ENCODE measurements around the gene MSLN.
A peak's percentile ranks its signal among the peaks of the same experiment; 100 is the strongest.

Gene MSLN

DNA sequence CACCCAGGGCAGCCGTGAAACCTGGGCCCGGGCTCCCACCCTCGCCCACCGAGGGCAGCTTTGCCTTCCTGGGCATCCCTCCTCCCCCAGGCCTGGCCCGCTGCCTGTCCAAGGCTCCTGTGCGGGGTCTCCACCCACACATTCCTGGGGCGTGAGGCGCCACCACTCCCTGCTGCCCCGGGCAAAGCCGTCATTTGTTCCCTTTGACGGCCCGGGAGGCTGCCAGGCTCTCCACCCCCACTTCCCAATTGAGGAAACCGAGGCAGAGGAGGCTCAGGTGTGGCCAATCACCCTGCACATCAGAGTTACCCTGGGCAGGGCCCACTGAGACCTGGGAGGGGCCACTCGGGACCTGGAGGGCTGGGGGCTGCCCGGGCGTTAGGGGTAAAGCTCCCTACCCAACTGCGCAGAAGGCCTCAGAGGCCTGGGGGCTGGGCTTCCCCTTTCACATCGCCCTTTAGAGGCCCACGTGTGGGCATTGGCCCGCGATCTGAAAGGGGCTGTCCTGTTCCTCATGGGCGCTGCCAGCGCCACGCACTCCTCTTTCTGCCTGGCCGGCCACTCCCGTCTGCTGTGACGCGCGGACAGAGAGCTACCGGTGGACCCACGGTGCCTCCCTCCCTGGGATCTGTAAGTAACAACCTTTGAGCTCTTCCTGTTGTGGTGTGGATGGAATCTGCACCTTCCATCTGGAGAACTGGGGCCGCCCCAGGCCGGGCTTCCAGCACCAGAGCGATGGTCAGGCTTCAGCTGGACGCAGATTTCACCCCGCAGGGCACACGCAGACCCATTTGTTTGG, at the start of gene MSLN:
Gene MSLN (plus strand): TSS at position 190 of the 799 bp plus-strand sequence. CDS start 1,947 bp downstream, outside the sequence.
- DNase-seq (ENCODE audit: low spot score), result no peak

DNA sequence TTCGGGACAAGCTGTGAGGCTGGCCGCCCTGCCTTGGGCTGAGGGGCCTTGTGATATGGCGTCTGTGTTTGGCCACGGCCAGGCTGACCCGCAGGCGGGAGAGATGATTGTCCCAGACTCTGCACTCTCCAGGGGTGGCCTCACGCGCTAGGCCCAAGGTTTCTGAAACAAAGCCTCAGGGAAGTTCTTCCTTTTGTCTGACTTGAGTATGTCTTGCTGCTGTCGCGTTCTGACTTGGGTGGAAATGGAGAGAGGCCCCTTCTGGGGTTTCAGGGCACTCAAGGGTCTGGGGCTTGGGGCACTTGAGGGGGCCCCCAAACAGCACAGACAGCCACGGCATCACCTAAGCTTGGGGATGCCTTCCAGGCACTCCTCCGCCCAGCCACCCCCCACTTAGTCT, 49.5 kb upstream of the MSLN start:
- DNase-seq (ENCODE audit: low spot score), result no peak

DNA sequence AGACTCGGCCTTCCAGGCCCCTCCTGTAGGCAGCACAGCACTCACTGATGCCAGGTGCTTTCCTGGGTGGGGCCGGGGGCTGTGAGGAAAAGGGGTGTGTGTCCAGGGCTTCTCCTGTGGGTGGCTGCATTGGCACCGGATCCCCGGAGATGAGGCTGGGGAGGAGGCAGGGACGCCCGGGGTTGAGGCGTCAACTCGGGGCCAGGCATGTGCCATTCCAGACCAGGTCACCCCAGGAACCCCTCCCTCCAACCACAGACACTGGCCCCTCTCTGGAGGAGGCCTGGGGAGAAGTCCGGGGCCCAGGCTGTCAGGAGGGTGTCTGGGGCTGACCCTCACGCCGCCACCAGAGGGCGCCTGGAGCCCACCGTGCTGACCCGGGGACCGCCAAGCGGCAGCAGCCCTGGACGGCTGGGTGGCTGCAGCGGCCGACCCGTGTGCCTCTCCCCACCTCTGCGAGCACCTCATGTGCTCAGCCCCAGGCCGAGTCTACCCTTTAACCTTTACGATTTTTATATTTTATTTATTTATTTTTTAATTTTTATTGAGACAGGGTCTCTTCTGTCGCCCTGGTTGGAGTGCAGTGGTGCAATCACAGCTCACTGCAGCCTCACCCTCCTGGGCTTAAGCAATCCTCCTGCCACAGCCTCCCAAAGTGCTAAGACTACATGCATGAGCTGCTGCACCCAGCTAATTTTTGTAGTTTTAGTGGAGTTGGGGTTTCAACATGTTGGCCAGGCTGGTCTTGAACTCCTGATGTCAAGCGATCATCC, 48.8 kb upstream of the MSLN start:
- DNase-seq (ENCODE audit: low spot score), result peak; percentile 77

GRCh38 chr16:712740-713250, 47.7 kb upstream of the MSLN start:
- peak; percentile 96 for DNase-seq (ENCODE audit: low spot score)

DNA sequence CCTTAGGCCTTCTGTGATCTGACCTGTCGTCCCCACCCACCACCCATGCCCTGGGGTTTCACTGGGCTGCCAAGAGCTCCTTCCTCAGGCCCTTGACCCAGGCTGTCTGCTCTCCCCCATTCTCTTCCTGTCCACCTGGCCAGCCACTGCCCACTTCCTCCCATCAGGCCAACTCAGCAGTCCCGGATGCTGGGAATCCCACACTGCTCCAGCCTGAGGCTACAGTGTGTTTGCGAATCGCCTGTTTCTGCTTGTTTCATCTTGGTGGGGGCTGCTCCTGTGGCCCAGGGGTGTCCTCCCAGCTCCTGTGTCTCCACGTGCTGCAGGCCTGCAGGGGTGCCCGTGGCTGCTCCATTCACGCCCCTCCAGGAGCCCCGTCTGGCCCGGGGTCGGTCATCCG, 46.5 kb upstream of the MSLN start:
- DNase-seq (ENCODE audit: low spot score), result no peak

GRCh38 chr16:714558-715476, 45.7 kb upstream of the MSLN start, which contains the start of gene METRN:
Gene METRN, plus strand, starts transcription at chr16:715118. Its CDS starts 172 bp downstream, at chr16:715290.
- DNase-seq (ENCODE audit: low spot score), result peak; percentile 90

DNA sequence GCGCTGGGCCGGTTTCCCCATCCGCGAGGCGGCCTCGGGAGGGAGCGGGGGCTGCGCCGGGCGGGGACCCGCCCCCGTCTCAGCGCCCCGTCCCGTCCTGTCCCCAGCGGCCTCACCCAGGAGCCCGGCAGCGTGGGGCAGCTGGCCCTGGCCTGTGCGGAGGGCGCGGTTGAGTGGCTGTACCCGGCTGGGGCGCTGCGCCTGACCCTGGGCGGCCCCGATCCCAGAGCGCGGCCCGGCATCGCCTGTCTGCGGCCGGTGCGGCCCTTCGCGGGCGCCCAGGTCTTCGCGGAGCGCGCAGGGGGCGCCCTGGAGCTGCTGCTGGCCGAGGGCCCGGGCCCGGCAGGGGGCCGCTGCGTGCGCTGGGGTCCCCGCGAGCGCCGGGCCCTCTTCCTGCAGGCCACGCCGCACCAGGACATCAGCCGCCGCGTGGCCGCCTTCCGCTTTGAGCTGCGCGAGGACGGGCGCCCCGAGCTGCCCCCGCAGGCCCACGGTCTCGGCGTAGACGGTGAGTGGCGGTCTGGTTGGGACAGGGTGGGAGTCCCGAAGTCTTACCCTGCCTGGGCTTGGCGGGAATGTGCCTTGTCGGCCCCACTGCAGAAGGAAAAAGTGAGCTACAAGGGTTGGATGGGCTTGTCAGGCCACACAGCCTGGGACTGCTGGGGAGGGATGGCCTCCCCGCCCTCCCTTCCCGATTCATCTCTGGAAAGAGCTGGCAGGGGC, 44.9 kb upstream of the MSLN start:
- peak; percentile 46 for DNase-seq (ENCODE audit: low spot score)

- DNase-seq (ENCODE audit: low spot score), result peak; percentile 68
These were observed 44.4 kb upstream of the MSLN start for GRCh38 chr16:716200-716568.

GRCh38 chr16:716768-717325, 43.7 kb upstream of the MSLN start:
- DNase-seq (ENCODE audit: low spot score), result no peak

DNA sequence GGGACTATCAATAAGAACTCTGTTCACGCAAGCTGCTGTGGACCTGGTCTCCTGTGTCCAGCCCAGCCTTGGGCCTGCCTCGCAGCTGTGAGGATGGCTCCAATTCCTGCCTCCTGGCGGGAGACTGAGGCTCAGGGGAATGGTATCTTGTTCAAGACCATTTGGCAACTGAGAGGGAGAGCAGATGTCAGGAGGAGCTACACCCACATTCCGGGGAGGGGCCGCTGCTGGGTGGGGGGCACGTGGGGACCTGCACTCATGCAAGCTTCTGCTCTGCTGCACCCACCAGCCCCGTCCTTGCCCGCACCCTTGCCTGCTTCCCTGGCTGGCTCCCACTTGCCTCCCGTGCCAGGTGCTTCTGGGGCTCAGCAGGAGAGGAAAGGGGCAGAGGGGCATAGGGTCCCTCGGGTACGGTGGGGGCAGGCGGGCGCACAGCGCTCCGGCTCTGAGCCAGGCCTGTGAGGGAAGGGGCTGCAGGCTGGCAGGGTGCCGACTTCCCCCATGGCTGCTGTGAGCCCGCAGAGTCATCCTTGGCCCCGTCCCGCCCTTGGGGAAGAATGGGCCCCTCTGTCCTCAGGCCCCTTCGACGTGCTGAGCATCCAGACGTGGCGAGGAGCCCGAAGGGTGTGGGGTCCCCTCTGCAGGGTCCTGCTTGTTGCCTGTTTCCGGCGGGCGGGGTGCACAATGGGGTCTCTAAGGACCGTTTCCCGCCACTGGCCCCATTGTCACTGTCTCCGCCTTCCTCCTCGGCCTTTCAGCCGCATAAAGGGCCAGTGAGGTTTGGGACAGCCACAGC, 42.9 kb upstream of the MSLN start:
- DNase-seq (ENCODE audit: low spot score), result no peak

DNA sequence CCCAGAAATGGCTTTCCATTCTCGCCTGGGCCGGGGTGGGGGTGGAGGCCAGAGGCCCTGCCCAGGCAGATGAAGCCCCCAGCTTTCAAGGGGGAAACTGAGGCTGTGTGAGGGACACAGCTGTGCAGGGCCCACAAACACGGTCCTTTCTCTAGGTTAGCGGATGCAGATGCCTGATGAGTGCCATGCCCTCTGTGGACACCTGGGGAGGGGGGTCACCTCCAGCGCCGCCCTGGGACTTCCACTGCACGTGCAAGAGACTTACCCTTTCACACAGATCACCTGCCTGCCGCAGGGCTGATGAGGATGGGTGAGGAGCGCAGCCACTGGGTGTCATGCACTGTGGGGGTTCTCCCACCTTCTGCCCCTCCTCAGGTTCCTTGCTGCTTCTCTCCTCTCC, 42.1 kb upstream of the MSLN start:
- no peak for DNase-seq (ENCODE audit: low spot score)

DNA sequence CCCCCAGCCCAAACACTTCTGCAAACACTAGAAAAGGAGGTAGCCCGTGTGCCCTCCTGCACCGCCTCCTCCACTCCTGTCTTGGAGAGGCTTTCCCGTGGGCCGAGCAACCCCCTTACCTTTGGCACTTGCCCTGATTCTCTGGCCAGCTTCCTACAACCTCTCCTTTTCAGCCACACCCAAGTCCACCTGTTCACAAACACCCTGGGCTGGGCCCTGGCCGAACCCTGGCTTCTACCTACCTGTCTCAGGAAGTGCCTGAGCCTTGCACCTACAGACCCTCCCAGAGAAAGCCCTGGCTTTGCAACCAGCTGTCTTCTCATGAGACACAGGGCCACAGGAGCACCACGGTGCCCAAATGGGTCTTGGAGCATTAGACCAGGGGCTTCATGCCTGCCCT, 41.6 kb upstream of the MSLN start:
- no peak for DNase-seq (ENCODE audit: low spot score)

- DNase-seq (ENCODE audit: low spot score), result peak; percentile 69
These were observed 40.6 kb upstream of the MSLN start for GRCh38 chr16:719815-720446.

DNA sequence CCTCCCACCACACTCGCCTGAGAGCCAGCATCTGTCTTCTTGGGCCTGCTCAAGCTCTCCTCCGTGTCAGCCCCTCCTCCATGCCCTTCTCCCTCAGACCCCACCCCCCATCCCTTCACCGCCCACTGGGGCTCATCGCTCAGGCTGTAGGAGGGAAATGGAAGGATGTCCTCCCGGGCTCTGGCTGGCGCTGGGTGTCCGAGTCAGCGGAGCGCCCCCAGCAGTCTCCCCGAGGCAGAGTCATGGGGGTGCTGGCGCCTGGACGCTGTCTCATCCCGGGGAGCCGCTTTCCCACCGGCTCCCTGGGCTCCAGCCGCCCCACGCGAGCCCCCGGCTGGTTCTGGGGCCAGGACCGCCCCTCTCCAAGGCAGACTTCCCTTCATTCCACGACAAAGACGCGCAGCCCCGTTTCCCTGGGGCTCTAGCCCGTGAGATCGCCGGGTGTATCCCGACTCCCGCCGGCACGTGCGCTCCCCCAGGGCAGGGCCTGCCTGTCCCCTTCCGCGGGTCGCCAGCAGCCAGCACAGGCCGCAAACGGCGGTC, 40.0 kb upstream of the MSLN start:
- DNase-seq (ENCODE audit: low spot score), result peak; percentile 78

- DNase-seq (ENCODE audit: low spot score), result peak; percentile 87
These were observed 39.4 kb upstream of the MSLN start, which contains the start of gene ANTKMT for GRCh38 chr16:720990-721764. Gene ANTKMT, plus strand, starts transcription at chr16:721146. Its CDS starts 129 bp downstream, at chr16:721275.

DNA sequence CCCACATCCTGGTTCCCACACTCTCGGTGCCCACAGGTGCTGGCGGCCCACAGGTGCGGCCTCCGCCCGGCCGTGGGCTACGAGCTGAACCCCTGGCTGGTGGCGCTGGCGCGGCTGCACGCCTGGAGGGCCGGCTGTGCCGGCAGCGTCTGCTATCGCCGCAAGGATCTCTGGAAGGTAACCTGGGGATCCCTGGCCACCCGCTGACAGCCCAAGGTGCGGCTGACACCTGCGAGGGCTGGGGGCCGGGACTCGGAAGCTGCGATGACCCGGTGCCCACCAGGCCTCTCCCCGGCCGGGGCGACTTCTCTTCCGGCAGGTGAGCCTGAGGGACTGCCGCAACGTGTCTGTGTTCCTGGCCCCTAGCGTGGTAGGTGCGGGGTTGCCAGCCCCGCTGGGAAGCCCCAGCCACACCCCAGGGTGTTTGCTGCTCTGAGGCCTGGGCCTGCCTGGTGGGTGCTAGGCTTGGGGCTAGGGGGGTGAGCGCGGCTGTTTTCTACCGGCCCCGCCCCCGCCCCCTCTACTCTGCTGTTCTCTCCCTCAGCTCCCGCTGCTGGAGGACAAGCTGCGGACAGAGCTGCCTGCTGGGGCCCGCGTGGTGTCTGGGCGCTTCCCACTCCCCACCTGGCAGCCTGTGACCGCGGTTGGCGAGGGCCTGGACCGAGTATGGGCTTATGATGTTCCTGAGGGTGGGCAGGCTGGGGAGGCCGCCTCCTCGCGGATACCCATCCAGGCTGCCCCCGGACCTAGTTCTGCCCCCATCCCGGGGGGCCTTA, 38.6 kb upstream of the MSLN start:
- DNase-seq (ENCODE audit: low spot score), result no peak

DNA sequence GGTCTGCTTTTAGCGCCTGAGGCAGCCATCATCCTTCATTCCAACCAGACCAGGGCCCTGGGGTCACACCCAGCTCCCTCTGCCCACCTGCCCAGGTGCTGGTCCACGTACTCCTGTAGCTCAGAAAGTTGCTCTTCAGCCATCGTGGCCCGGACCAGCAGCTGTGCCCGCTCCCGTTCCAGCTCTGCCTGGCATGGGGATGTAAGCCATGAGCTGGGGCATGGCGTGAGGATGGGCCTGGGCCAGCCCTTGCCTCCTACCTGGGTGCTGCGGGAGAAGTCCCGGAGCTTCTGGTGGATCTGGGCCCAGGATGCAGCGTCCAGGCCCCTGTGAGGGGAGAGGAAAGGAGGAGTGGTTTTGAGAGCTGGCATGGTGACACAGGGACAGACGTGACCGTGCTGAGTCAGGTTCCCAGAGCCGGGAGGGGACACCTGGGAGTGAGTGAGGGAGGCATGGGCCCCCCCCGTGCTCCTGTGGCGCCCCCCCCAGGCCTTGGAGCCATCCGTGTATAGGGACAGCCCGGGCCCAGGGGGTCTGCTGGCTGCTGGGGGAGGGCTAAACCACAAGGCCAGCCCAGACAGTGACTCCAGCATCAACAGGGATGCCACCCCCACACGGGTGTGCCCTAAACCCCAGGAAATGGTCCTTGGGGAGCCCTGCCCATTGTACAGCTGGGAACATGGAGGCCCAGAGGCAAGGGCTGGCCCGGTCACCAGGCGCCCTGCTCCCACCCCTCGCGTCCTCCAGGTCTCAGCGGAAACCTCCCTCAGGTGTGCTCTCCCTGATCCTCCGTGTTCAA, 37.5 kb upstream of the MSLN start:
- DNase-seq (ENCODE audit: low spot score), result no peak
